DOHH2 (cell line): ENCODE data around the gene SOX18.

ENCODE experiments used
- EZH2phosphoT487 ChIP-seq: fragments of 200-600 bp; sonication (generic); IDR thresholded peaks from 2 replicates; pipeline ENCODE4 v1.6.1; 2017; ENCODE audit warnings: borderline replicate concordance, mild to moderate bottlenecking, antibody characterized with exemption, low read length, moderate library complexity, mixed read lengths
- TF ChIP-seq, protein P1 (sequence below): fragments of 200-600 bp; sonication (generic); IDR thresholded peaks from one replicate; pipeline ENCODE4 v1.5.1; 2014; ENCODE audit warnings: antibody characterized with exemption, mild to moderate bottlenecking, low read depth, low read length; ENCODE audit not compliant: poor library complexity, severe bottlenecking

DNA sequence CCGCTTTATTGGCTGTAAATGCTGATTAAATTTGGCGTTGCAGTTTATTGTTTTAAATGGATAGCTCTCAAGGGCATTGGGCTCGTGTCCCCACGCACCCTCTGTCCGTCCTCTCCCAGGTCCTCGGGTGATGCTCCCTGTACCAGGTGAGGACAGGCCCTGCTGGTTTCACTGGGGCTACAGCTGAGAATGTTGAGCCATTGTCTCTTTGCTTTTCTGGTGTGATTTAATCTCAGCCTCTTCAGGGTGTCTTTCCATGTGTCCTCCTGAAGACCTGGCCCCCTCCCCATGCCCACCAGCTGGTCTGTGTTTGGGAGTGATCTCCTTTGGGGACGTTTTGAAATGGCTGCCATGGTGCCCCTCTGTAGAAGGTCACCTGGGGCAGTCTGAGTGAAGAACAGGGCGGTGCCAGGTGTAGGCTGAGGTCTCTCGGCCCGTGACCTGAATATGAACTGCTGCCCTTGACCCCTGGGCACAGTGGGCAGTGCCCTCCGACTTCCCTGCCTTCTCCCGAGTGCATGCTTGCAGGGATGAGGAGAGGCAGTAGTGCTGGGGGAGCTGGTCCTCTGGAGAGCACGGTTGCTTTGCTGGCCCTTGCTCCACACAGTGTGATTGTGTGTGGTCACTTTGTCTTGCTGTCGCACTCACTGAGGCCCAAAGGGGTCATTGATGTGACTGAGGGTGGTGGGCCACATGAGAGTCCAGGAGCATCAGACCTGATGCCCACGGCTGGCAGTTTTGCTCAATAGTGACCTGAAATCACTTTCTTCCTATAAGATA lies 25.9 kb downstream of the SOX18 start:
- TF ChIP-seq, protein P1, sequence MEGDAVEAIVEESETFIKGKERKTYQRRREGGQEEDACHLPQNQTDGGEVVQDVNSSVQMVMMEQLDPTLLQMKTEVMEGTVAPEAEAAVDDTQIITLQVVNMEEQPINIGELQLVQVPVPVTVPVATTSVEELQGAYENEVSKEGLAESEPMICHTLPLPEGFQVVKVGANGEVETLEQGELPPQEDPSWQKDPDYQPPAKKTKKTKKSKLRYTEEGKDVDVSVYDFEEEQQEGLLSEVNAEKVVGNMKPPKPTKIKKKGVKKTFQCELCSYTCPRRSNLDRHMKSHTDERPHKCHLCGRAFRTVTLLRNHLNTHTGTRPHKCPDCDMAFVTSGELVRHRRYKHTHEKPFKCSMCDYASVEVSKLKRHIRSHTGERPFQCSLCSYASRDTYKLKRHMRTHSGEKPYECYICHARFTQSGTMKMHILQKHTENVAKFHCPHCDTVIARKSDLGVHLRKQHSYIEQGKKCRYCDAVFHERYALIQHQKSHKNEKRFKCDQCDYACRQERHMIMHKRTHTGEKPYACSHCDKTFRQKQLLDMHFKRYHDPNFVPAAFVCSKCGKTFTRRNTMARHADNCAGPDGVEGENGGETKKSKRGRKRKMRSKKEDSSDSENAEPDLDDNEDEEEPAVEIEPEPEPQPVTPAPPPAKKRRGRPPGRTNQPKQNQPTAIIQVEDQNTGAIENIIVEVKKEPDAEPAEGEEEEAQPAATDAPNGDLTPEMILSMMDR: no peak
- TF ChIP-seq EZH2phosphoT487: no peak
